GM11168 (cell line): ENCODE data around the gene COMT.
"Not testable (repeated sequence)": the region's sequence is repeated elsewhere in the genome, so short reads cannot be mapped to it uniquely, and the experiment has no call there.

Experiments used
- in situ Hi-C: fragments of 300-500 bp; cut with MboI; formaldehyde crosslinking; loops from one replicate; pipeline ENCODE4 v1.12.0; 2022; ENCODE audit warnings: low sequenced_read_pairs; ENCODE audit not compliant: unreplicated experiment

The COMT gene

GRCh38 chr22:19927696-19928095, 13.9 kb upstream of the COMT start:
- in situ Hi-C loops: no loop called here

- in situ Hi-C loops: no loop called here
Measured at GRCh38 chr22:19928207-19928606, 13.4 kb upstream of the COMT start.

GRCh38 chr22:19929586-19930550, 11.7 kb upstream of the COMT start:
- in situ Hi-C loops: no loop called here

GRCh38 chr22:19930551-19931486, 10.8 kb upstream of the COMT start:
- in situ Hi-C loops: no loop called here

GRCh38 chr22:19931514-19931913, 10.1 kb upstream of the COMT start:
- in situ Hi-C loops: no loop called here

- in situ Hi-C loops: no loop called here
Measured at GRCh38 chr22:19932367-19933206, 9.0 kb upstream of the COMT start.

GRCh38 chr22:19933341-19934241, 8.0 kb upstream of the COMT start:
- in situ Hi-C loops: no loop called here

- in situ Hi-C loops: not testable (repeated sequence)
Measured at GRCh38 chr22:19935123-19935718, 6.4 kb upstream of the COMT start.

- in situ Hi-C loops: no loop called here
Measured at GRCh38 chr22:19936513-19936912, 5.1 kb upstream of the COMT start.

GRCh38 chr22:19937616-19938473, 3.7 kb upstream of the COMT start:
- in situ Hi-C loops: no loop called here

GRCh38 chr22:19940536-19941364, 822 bp upstream of the COMT start:
- in situ Hi-C loops: no loop called here

- in situ Hi-C loops: no loop called here
Measured at GRCh38 chr22:19942157-19943081, 847 bp downstream of the COMT start.

- in situ Hi-C loops: no loop called here
Measured at GRCh38 chr22:19943082-19944026, 1.8 kb downstream of the COMT start.

GRCh38 chr22:19948057-19948760, 6.6 kb downstream of the COMT start:
- in situ Hi-C loops: no loop called here
